HCT116 (cell line): Measurements from ENCODE around the gene WDR93. TPM values are rescaled to one million over a fixed set of nuclear protein-coding genes. Genes with fewer than 3 reads are reported as not detected.

ENCODE experiments used
- ATAC-seq: fragments of 200-7000 bp; cut with Tn5 transposase; 2 replicates; pipeline ENCODE4 v1.9.1; 2020; ENCODE audit warnings: mild to moderate bottlenecking, moderate library complexity
- BruUV-seq: library from RNA; stranded (reverse); fragments of 400-500 nt; replicated peaks from 2 replicates; lab custom pipeline; 2021; lab: Mats Ljungman, UMichigan
- CTCF ChIA-PET: fragments of 300-600 bp; sonication (Branson Sonifier 250); formaldehyde crosslinking; loops from one replicate; lab custom pipeline; 2021; ENCODE audit warnings: antibody characterized with exemption; lab: Charles Lee
- POLR2A ChIA-PET: fragments of 300-600, 350-600 bp; sonication (Branson Sonifier 250); formaldehyde crosslinking; loops from one replicate; lab custom pipeline; 2021; ENCODE audit warnings: antibody characterized with exemption; lab: Charles Lee
- RAD21 ChIA-PET, 2 experiments: fragments of 300-600 bp; sonication (Branson Sonifier 250); formaldehyde crosslinking; loops; one replicate each; lab custom pipeline; 2023; ENCODE audit warnings: low total read pairs in 2 of 2; ENCODE audit not compliant: uncharacterized antibody in 2 of 2, unreplicated experiment in 2 of 2, low non-redundant PET in 1 of 2; lab: Charles Lee
- DNase-seq: peaks from one replicate; pipeline ENCODE4 v3.0.0-alpha.2; 2010; ENCODE audit warnings: low read depth, low spot score
- H2AFZ ChIP-seq: fragments of 200-600 bp; shearing (Covaris generic), sonication (generic); 2 replicates; pipeline ENCODE4 v1.6.1; 2017; ENCODE audit warnings: low read depth, mixed run types, mixed read lengths, antibody characterized with exemption, low read length; ENCODE audit not compliant: poor library complexity, severe bottlenecking
- H3K27ac ChIP-seq: 2 replicates; pipeline ENCODE4 v1.5.1; 2012; ENCODE audit warnings: low read depth, low read length
- H3K27me3 ChIP-seq: fragments of 200-600 bp; sonication (generic); 2 replicates; pipeline ENCODE4 v1.6.1; 2016; ENCODE audit warnings: mixed run types, low read length, mixed read lengths; ENCODE audit not compliant: insufficient read depth
- H3K36me3 ChIP-seq, 2 experiments: fragments of 200-500 bp in 1 of 2; fragments of 200-600 bp in 1 of 2; sonication (Bioruptor generic) in 1 of 2; sonication (generic) in 1 of 2; 2 replicates each; pipeline versions ENCODE4 v1.5.1 to v1.6.1; 2014 to 2016; ENCODE audit warnings: low read length in 2 of 2, inconsistent platforms in 1 of 2, mixed read lengths in 1 of 2, mixed run types in 1 of 2; ENCODE audit not compliant: insufficient read depth in 2 of 2, control insufficient read depth in 1 of 2
- H3K4me1 ChIP-seq, 2 experiments: fragments of 200-600 bp in 1 of 2; sonication (generic) in 1 of 2; 2 replicates each; pipeline versions ENCODE4 v1.5.1 to v1.6.1; 2012 to 2017; ENCODE audit warnings: low read length in 2 of 2, inconsistent platforms in 1 of 2, mild to moderate bottlenecking in 1 of 2, mixed read lengths in 1 of 2, mixed run types in 1 of 2, moderate library complexity in 1 of 2; ENCODE audit not compliant: insufficient read depth in 2 of 2, control insufficient read depth in 1 of 2
- H3K4me2 ChIP-seq: fragments of 200-600 bp; sonication (generic); 2 replicates; pipeline ENCODE4 v1.6.1; 2017; ENCODE audit warnings: mixed run types, low read length, mixed read lengths
- H3K4me3 ChIP-seq, 2 experiments: fragments of 200-600 bp in 1 of 2; sonication (generic) in 1 of 2; replicated peaks in 1 of 2; 2 replicates each; pipeline ENCODE4 v1.5.1; 2011 to 2016; ENCODE audit warnings: low read length in 2 of 2, control low read depth in 1 of 2, low read depth in 1 of 2, mild to moderate bottlenecking in 1 of 2, mixed read lengths in 1 of 2, mixed run types in 1 of 2
- H3K79me2 ChIP-seq: fragments of 200-600 bp; sonication (generic); 2 replicates; pipeline ENCODE4 v1.6.1; 2017; ENCODE audit warnings: mild to moderate bottlenecking, mixed run types, low read length, moderate library complexity, mixed read lengths; ENCODE audit not compliant: insufficient read depth
- H3K9ac ChIP-seq: fragments of 200-600 bp; sonication (generic); 2 replicates; pipeline ENCODE4 v1.6.1; 2016; ENCODE audit warnings: low read length, mixed read lengths
- H3K9me2 ChIP-seq: fragments of 200-600 bp; sonication (generic), shearing (Covaris generic); 2 replicates; pipeline ENCODE4 v1.6.1; 2017; ENCODE audit warnings: mixed run types, mild to moderate bottlenecking, moderate library complexity; ENCODE audit not compliant: insufficient read depth
- H3K9me3 ChIP-seq, 2 experiments: fragments of 200-500 bp in 1 of 2; fragments of 200-600 bp in 1 of 2; sonication (Bioruptor generic) in 1 of 2; sonication (generic) in 1 of 2; 2 replicates each; pipeline ENCODE4 v1.6.1; 2014 to 2017; ENCODE audit warnings: low read length in 2 of 2, mixed read lengths in 2 of 2, inconsistent platforms in 1 of 2, low read depth in 1 of 2, mild to moderate bottlenecking in 1 of 2, mixed run types in 1 of 2, moderate library complexity in 1 of 2; ENCODE audit not compliant: control insufficient read depth in 1 of 2, insufficient read depth in 1 of 2
- H4K20me1 ChIP-seq: fragments of 200-600 bp; sonication (generic), shearing (Covaris generic); 2 replicates; pipeline ENCODE4 v1.6.1; 2017; ENCODE audit warnings: mixed run types, mild to moderate bottlenecking, moderate library complexity; ENCODE audit not compliant: insufficient read depth
- ELF1 ChIP-seq: IDR thresholded peaks from 2 replicates; pipeline ENCODE4 v1.6.1; 2012; ENCODE audit warnings: low read depth, borderline replicate concordance
- EZH2 ChIP-seq: fragments of 200-600 bp; sonication (generic); IDR thresholded peaks from 2 replicates; pipeline ENCODE4 v1.6.1; 2017; ENCODE audit warnings: antibody characterized with exemption, mixed run types
- EZH2phosphoT487 ChIP-seq: fragments of 200-600 bp; IDR thresholded peaks from 2 replicates; pipeline ENCODE4 v1.6.1; 2018; ENCODE audit warnings: antibody characterized with exemption, borderline replicate concordance
- FOSL1 ChIP-seq: IDR thresholded peaks from 2 replicates; pipeline ENCODE4 v1.6.1; 2012; ENCODE audit warnings: low read depth
- JUND ChIP-seq: IDR thresholded peaks from 2 replicates; pipeline ENCODE4 v1.6.1; 2012
- POLR2A ChIP-seq: IDR thresholded peaks from 2 replicates; pipeline ENCODE4 v1.7.0; 2011; ENCODE audit warnings: borderline replicate concordance; ENCODE audit not compliant: insufficient read depth, insufficient read length; ENCODE audit errors: extremely low read depth
- POLR2AphosphoS5 ChIP-seq: IDR thresholded peaks from 2 replicates; pipeline ENCODE4 v1.6.1; 2011; ENCODE audit warnings: mild to moderate bottlenecking, low read depth, low read length, moderate library complexity
- REST ChIP-seq: IDR thresholded peaks from 2 replicates; pipeline ENCODE4 v1.6.1; 2012; ENCODE audit warnings: low read depth
- SP1 ChIP-seq: IDR thresholded peaks from 2 replicates; pipeline ENCODE4 v1.6.1; 2012; ENCODE audit warnings: low read depth
- SRF ChIP-seq: IDR thresholded peaks from 2 replicates; pipeline ENCODE4 v1.6.1; 2012; ENCODE audit warnings: low read depth
- TCF7L2 ChIP-seq: IDR thresholded peaks from 2 replicates; pipeline ENCODE4 v1.7.0; 2011; ENCODE audit warnings: borderline replicate concordance, inconsistent platforms; ENCODE audit not compliant: insufficient read depth, insufficient read length; ENCODE audit errors: extremely low read depth
- YY1 ChIP-seq: IDR thresholded peaks from 2 replicates; pipeline ENCODE4 v1.6.1; 2011; ENCODE audit warnings: low read length, low read depth, moderate library complexity, mild to moderate bottlenecking; ENCODE audit not compliant: insufficient replicate concordance; ENCODE audit errors: extremely low read depth
- ZBTB33 ChIP-seq: IDR thresholded peaks from 2 replicates; pipeline ENCODE4 v1.6.1; 2011; ENCODE audit warnings: mild to moderate bottlenecking, low read length, moderate library complexity; ENCODE audit not compliant: insufficient replicate concordance; ENCODE audit errors: extremely low read depth
- ZFX ChIP-seq: fragments of 450-650 bp; IDR thresholded peaks from 2 replicates; pipeline ENCODE4 v1.6.1; 2017
- intact Hi-C: fragments of 100-400 bp; cut with micrococcal nuclease; formaldehyde crosslinking; loops from 2 replicates; pipeline ENCODE4 v1.10.0; 2022
- total RNA-seq: library from RNA; stranded (reverse); gene quantifications from one replicate; pipeline ENCODE4 v1.2.1, GENCODE V29; 2021; ENCODE audit not compliant: unreplicated experiment
- TF ChIP-seq, protein P1 (sequence below): IDR thresholded peaks from 2 replicates; pipeline ENCODE4 v1.6.1; 2012
- TF ChIP-seq, protein P2 (sequence below), 3 experiments: fragments of 200-600 bp in 1 of 3; sonication (generic) in 1 of 3; IDR thresholded peaks in 2 of 3; conservative IDR thresholded peaks in 1 of 3; 2 replicates each; pipeline ENCODE4 v1.5.1; 2012 to 2017; ENCODE audit warnings: low read depth in 2 of 3, low read length in 2 of 3, antibody characterized with exemption in 1 of 3, borderline replicate concordance in 1 of 3, control low read depth in 1 of 3, mild to moderate bottlenecking in 1 of 3, mixed read lengths in 1 of 3, mixed run types in 1 of 3, moderate library complexity in 1 of 3; ENCODE audit not compliant: insufficient read depth in 1 of 3

Gene WDR93
- total RNA-seq, 1 experiment from 2014 or later = 0.42 TPM

DNA sequence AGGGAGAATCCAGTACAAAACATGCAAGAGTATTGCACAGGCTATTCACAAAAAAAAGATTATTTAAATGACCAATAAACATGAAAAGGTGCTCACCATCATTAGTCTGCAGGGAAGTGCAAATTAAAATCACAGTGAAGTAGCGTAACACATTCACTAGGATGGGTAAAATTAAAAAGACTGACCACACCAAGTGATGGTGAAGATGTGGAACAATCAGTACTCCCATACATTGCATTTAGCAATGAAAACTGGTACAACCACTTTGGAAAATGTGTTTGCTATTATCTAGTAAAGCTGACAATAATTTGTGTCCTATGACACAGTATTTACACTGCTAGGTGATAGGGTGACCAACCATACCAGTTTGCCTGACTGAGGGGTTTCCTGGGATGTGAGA lies 34.0 kb downstream of the WDR93 start:
- H3K4me3 ChIP-seq = no peak overlapping the region
- H3K9me2 ChIP-seq = no peaks in the 10 kb centered on the region
- intact Hi-C loops = no loop called here
- no peaks in the 10 kb centered on the region for H3K79me2 ChIP-seq
- H4K20me1 ChIP-seq = no peaks in the 10 kb centered on the region
- ChIA-PET CTCF (no interaction called here), POLR2A (no interaction called here), RAD21 (no interaction called here)
- DNase-seq (no peak), ATAC-seq (no peak)
- BruUV-seq = no TSS peak
- no peak overlapping the region for H3K9ac ChIP-seq
- H2AFZ ChIP-seq = no peak overlapping the region
- no peaks in the 10 kb centered on the region for H3K36me3 ChIP-seq
- H3K27me3 ChIP-seq = no peaks in the 10 kb centered on the region
- peaks cover 0 to 4% of the 10 kb centered on the region in 2 experiments; a peak in 1 of 4 replicates for H3K9me3 ChIP-seq
- TF ChIP-seq REST (no peak), TCF7L2 (no peak), YY1 (no peak), SRF (no peak), FOSL1 (no peak), ELF1 (no peak), POLR2AphosphoS5 (no peak), POLR2A (no peak), JUND (no peak), ZBTB33 (no peak), SP1 (no peak), EZH2 (no peak), ZFX (no peak), EZH2phosphoT487 (no peak)
- TF ChIP-seq, protein P1, sequence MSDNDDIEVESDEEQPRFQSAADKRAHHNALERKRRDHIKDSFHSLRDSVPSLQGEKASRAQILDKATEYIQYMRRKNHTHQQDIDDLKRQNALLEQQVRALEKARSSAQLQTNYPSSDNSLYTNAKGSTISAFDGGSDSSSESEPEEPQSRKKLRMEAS = no peak
- TF ChIP-seq, protein P2, sequence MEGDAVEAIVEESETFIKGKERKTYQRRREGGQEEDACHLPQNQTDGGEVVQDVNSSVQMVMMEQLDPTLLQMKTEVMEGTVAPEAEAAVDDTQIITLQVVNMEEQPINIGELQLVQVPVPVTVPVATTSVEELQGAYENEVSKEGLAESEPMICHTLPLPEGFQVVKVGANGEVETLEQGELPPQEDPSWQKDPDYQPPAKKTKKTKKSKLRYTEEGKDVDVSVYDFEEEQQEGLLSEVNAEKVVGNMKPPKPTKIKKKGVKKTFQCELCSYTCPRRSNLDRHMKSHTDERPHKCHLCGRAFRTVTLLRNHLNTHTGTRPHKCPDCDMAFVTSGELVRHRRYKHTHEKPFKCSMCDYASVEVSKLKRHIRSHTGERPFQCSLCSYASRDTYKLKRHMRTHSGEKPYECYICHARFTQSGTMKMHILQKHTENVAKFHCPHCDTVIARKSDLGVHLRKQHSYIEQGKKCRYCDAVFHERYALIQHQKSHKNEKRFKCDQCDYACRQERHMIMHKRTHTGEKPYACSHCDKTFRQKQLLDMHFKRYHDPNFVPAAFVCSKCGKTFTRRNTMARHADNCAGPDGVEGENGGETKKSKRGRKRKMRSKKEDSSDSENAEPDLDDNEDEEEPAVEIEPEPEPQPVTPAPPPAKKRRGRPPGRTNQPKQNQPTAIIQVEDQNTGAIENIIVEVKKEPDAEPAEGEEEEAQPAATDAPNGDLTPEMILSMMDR (IDR thresholded peaks at IDR 0.05 in 2 of 3, conservative IDR thresholded peaks at IDR 0.05 in 1 of 3; ENCODE audit: borderline replicate concordance in 1 of 3, insufficient read depth in 1 of 3, low read depth in 2 of 3, low read length in 2 of 3) = no peak
- H3K4me1 ChIP-seq = no peaks in the 10 kb centered on the region
- no peak overlapping the region for H3K27ac ChIP-seq
- no peak overlapping the region for H3K4me2 ChIP-seq
